CD4-positive, alpha-beta T cell treated with Interleukin-15 for 1 hour (primary cell): ENCODE results near the gene HACD2.

Experiments used
- DNase-seq: peaks from one replicate; pipeline ENCODE4 v3.0.0-alpha.2; 2020

The HACD2 gene

DNA sequence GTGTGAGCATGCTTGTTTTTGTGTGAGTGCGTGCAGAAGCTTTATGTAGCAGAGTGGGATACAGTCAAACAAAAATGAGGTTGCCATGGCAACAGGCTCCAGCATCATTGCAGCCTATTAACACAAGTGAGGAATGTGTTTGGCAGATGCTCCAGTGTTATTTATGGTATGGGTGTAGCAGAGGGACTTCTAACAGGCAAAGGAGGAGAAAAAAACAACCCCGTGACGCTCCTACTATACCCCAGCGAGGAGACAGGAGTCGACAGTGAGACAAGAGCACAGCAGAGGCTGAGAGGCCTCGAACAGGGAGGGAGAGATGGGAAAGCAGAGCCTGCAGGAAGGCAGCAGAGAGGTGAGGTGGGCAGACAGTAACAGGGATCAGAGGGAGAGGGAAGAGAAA is 140.8 kb downstream of the HACD2 start:
- no peak for DNase-seq

DNA sequence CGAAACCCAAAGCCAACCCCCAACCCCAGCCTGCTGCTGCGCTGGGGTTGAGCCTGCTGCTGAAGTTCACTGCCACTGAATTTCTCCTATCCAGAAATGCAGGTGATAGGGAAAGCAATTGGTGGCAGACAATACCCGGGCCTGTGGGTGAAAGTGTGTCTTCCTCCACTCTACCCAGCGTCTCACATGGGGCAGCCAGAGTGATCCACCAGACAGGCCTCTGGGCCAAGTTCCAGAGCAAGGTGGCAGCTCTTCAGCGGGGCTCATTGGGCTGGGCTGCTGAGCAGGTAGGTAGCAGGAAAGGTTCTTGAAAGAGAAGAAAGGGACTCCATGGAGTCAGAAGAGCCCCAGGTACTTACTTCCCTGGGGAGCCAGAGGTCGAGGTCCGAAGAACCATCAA is 141.9 kb downstream of the HACD2 start:
- no peak for DNase-seq

DNA sequence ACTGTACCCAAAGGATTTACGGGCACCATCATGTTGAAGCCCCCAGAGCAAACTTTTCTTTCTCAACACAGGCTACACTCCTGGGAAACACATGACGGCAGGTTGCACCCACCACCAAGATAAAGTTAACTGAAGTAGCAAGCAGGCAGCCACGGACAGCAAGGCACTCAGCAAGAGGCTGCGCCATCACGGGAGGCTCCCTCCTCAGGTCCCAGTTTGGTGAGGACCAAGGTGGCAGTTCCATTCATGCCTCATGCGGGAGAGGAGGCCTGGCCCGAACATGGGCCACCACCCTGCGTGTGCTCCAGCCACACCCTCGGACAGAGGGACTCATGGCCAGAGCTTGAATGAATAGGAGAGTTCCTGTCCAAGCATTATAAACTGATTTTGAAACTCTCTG is 142.7 kb downstream of the HACD2 start:
- no peak for DNase-seq
